Measurements from ENCODE around the gene PTPRT. TPM values are rescaled to one million over a fixed set of nuclear protein-coding genes. Genes with fewer than 3 reads are reported as not detected.

Gene PTPRT
- total RNA-seq, 6 experiments from 2014 or later: not detected

- no peak for TF ChIP-seq CTCF (IDR thresholded peaks at IDR 0.05)
- H3K9me3 Mint-ChIP-seq: peaks cover 69% of the 10 kb centered on the region
- no peak for DNase-seq
- H3K4me1 Mint-ChIP-seq (ENCODE audit: low read depth): no peaks in the 10 kb centered on the region
- H3K4me3 Mint-ChIP-seq: no peak overlapping the region
- H3K36me3 Mint-ChIP-seq (ENCODE audit: low read depth): peaks cover 4% of the 10 kb centered on the region; the same call in 1 of the 2 replicates
- peaks cover 2% of the 10 kb centered on the region for H3K27me3 Mint-ChIP-seq (ENCODE audit: insufficient read depth)
- H3K27ac Mint-ChIP-seq: no peak overlapping the region
These were observed 1090.6 kb downstream of the PTPRT start for GRCh38 chr20:42099101-42099500.

GRCh38 chr20:42098418-42098817 is 1091.3 kb downstream of the PTPRT start:
- Mint-ChIP-seq H3K36me3 (ENCODE audit: low read depth) (peaks cover 4% of the 10 kb centered on the region; the same call in 1 of the 2 replicates), H3K4me1 (ENCODE audit: low read depth) (no peaks in the 10 kb centered on the region), H3K9me3 (peaks cover 67% of the 10 kb centered on the region), H3K4me3 (no peak overlapping the region), H3K27ac (no peak overlapping the region), H3K27me3 (ENCODE audit: insufficient read depth) (peaks cover 2% of the 10 kb centered on the region)
- TF ChIP-seq CTCF (IDR thresholded peaks at IDR 0.05): no peak
- DNase-seq: no peak

- peaks cover 2% of the 10 kb centered on the region for H3K27me3 Mint-ChIP-seq (ENCODE audit: insufficient read depth)
- TF ChIP-seq CTCF (IDR thresholded peaks at IDR 0.05): no peak
These were observed 1092.0 kb downstream of the PTPRT start for GRCh38 chr20:42097741-42098140.

GRCh38 chr20:42095221-42095620 is 1094.5 kb downstream of the PTPRT start:
- H3K9me3 Mint-ChIP-seq: peaks cover 49% of the 10 kb centered on the region

More at GRCh38 chr20:42097741-42098140, 1092.0 kb downstream of the PTPRT start:
- Mint-ChIP-seq H3K4me1 (ENCODE audit: low read depth) (no peaks in the 10 kb centered on the region), H3K9me3 (peaks cover 67% of the 10 kb centered on the region), H3K36me3 (ENCODE audit: low read depth) (peaks cover 4% of the 10 kb centered on the region; the same call in 1 of the 2 replicates), H3K4me3 (no peak overlapping the region), H3K27ac (no peak overlapping the region)
- no peak for DNase-seq

GRCh38 chr20:42093542-42094440 is 1095.9 kb downstream of the PTPRT start:
- Mint-ChIP-seq H3K4me1 (ENCODE audit: low read depth) (no peaks in the 10 kb centered on the region), H3K27me3 (ENCODE audit: insufficient read depth) (no peaks in the 10 kb centered on the region; the same call in 1 of the 2 replicates), H3K4me3 (no peak overlapping the region), H3K9me3 (peaks cover 58% of the 10 kb centered on the region), H3K27ac (no peak overlapping the region), H3K36me3 (ENCODE audit: low read depth) (peaks cover 4% of the 10 kb centered on the region; the same call in 1 of the 2 replicates)
- no peak for DNase-seq
- TF ChIP-seq CTCF (IDR thresholded peaks at IDR 0.05): no peak

More at GRCh38 chr20:42095221-42095620, 1094.5 kb downstream of the PTPRT start:
- Mint-ChIP-seq H3K4me1 (ENCODE audit: low read depth) (no peaks in the 10 kb centered on the region), H3K36me3 (ENCODE audit: low read depth) (peaks cover 4% of the 10 kb centered on the region; the same call in 1 of the 2 replicates), H3K27ac (no peak overlapping the region), H3K27me3 (ENCODE audit: insufficient read depth) (peaks cover 2% of the 10 kb centered on the region), H3K4me3 (no peak overlapping the region)
- TF ChIP-seq CTCF (IDR thresholded peaks at IDR 0.05): no peak
- DNase-seq: no peak
